ENCODE data around the gene TMEM174.

Gene TMEM174

GRCh38 chr5:73222173-73222572, 49.2 kb downstream of the TMEM174 start:
- no peak for TF ChIP-seq USF1 (IDR thresholded peaks at IDR 0.05)

Data from Ishikawa (cell line).